WERI-Rb-1 (cell line): Measurements from ENCODE around the gene NKPD1.

Experiments
- DNase-seq: peaks from one replicate; pipeline ENCODE4 v3.0.0-alpha.2; 2020
- H3K27ac ChIP-seq: fragments of 250-450 bp; sonication (Bioruptor Pico); 2 replicates; pipeline ENCODE4 v1.5.1; 2020; ENCODE audit warnings: mild to moderate bottlenecking, moderate library complexity
- H3K27me3 ChIP-seq: fragments of 250-450 bp; sonication (Bioruptor Pico); 2 replicates; pipeline ENCODE4 v1.5.1; 2021; ENCODE audit warnings: mild to moderate bottlenecking, low read depth, moderate library complexity; ENCODE audit not compliant: insufficient read depth, severe bottlenecking
- H3K36me3 ChIP-seq: fragments of 250-450 bp; sonication (Bioruptor Pico); 2 replicates; pipeline ENCODE4 v1.5.1; 2020; ENCODE audit warnings: mild to moderate bottlenecking, moderate library complexity
- H3K4me3 ChIP-seq: 2 replicates; pipeline ENCODE4 v1.5.1; 2011; ENCODE audit warnings: low read depth, mild to moderate bottlenecking, control low read depth, low read length
- H3K9me3 ChIP-seq: fragments of 250-450 bp; sonication (Bioruptor Pico); 2 replicates; pipeline ENCODE4 v1.5.1; 2021; ENCODE audit warnings: mild to moderate bottlenecking, moderate library complexity; ENCODE audit not compliant: severe bottlenecking
- CTCF ChIP-seq: IDR thresholded peaks from 2 replicates; pipeline ENCODE4 v1.5.1; 2011; ENCODE audit warnings: low read depth, mild to moderate bottlenecking, control low read depth, inconsistent platforms, low read length

Gene NKPD1

GRCh38 chr19:45125975-45126493 is 34.7 kb downstream of the NKPD1 start:
- no peak overlapping the region for H3K4me3 ChIP-seq
- no peaks in the 10 kb centered on the region for H3K9me3 ChIP-seq
- TF ChIP-seq CTCF = peak; percentile 88
- no peak overlapping the region for H3K27ac ChIP-seq
- no peaks in the 10 kb centered on the region for H3K36me3 ChIP-seq
- H3K27me3 ChIP-seq = no peaks in the 10 kb centered on the region
- DNase-seq = peak; percentile 84

GRCh38 chr19:45125360-45125759 is 35.4 kb downstream of the NKPD1 start:
- H3K36me3 ChIP-seq = no peaks in the 10 kb centered on the region; the same call in 1 of the 2 replicates
- no peak overlapping the region for H3K4me3 ChIP-seq
- H3K9me3 ChIP-seq = no peaks in the 10 kb centered on the region
- DNase-seq = no peak
- no peaks in the 10 kb centered on the region for H3K27me3 ChIP-seq
- TF ChIP-seq CTCF = no peak
- H3K27ac ChIP-seq = no peak overlapping the region

GRCh38 chr19:45124021-45124420 is 36.8 kb downstream of the NKPD1 start:
- no peaks in the 10 kb centered on the region for H3K9me3 ChIP-seq
- DNase-seq = no peak
- H3K27me3 ChIP-seq = no peaks in the 10 kb centered on the region
- no peak overlapping the region for H3K4me3 ChIP-seq
- no peaks in the 10 kb centered on the region; the same call in none of the 2 replicates for H3K36me3 ChIP-seq
- H3K27ac ChIP-seq = peak overlapping the region; percentile 26; the same call in 1 of the 2 replicates
- no peak for TF ChIP-seq CTCF

GRCh38 chr19:45123440-45123850 is 37.3 kb downstream of the NKPD1 start:
- peak; percentile 60 for DNase-seq
- Histone ChIP-seq H3K27ac (no peak overlapping the region; the same call in none of the 2 replicates), H3K27me3 (no peaks in the 10 kb centered on the region), H3K9me3 (no peaks in the 10 kb centered on the region), H3K36me3 (no peaks in the 10 kb centered on the region; the same call in none of the 2 replicates), H3K4me3 (no peak overlapping the region)
- no peak for TF ChIP-seq CTCF

- Histone ChIP-seq H3K27me3 (no peaks in the 10 kb centered on the region), H3K4me3 (no peak overlapping the region), H3K27ac (no peak overlapping the region), H3K9me3 (no peaks in the 10 kb centered on the region), H3K36me3 (no peaks in the 10 kb centered on the region; the same call in none of the 2 replicates)
- DNase-seq = no peak
- no peak for TF ChIP-seq CTCF
Observed at GRCh38 chr19:45122832-45123231, 38.0 kb downstream of the NKPD1 start.

GRCh38 chr19:45121827-45122345 is 38.9 kb downstream of the NKPD1 start:
- Histone ChIP-seq H3K36me3 (no peaks in the 10 kb centered on the region; the same call in none of the 2 replicates), H3K27me3 (no peaks in the 10 kb centered on the region), H3K4me3 (no peak overlapping the region), H3K27ac (no peak overlapping the region), H3K9me3 (no peaks in the 10 kb centered on the region)
- TF ChIP-seq CTCF = no peak
- no peak for DNase-seq
